Astrocyte (in vitro differentiated cells and primary cell): ENCODE results near the gene LAMTOR5. TPM values are rescaled to one million over a fixed set of nuclear protein-coding genes. Genes with fewer than 3 reads are reported as not detected.

Experiments used
- DNase-seq: peaks from one replicate; pipeline ENCODE4 v3.0.0-alpha.2; 2010; ENCODE audit warnings: low read depth
- FAIRE-seq: peaks from 2 replicates; lab custom pipeline; 2011; peaks lifted over from hg19 to GRCh38; lab: Jason Lieb, UNC
- H2AFZ ChIP-seq: 2 replicates; pipeline ENCODE4 v1.6.0; 2012; ENCODE audit warnings: low read depth, low read length, inconsistent platforms
- H3K27ac ChIP-seq: 2 replicates; pipeline ENCODE4 v1.5.1; 2011; ENCODE audit warnings: low read depth, low read length, inconsistent platforms
- H3K27me3 ChIP-seq: 2 replicates; pipeline ENCODE4 v1.6.0; 2011; ENCODE audit warnings: low read length, inconsistent platforms; ENCODE audit not compliant: insufficient read depth
- H3K36me3 ChIP-seq: 2 replicates; pipeline ENCODE4 v1.5.1; 2011; ENCODE audit warnings: low read length, inconsistent platforms; ENCODE audit not compliant: insufficient read depth
- H3K4me1 ChIP-seq: 2 replicates; pipeline ENCODE4 v1.5.1; 2011; ENCODE audit warnings: low read length, inconsistent platforms; ENCODE audit not compliant: insufficient read depth
- H3K4me2 ChIP-seq: 2 replicates; pipeline ENCODE4 v1.6.0; 2012; ENCODE audit warnings: low read length, inconsistent platforms
- H3K4me3 ChIP-seq: 2 replicates; pipeline ENCODE4 v1.5.1; 2011; ENCODE audit warnings: low read depth, mild to moderate bottlenecking, low read length, inconsistent platforms; ENCODE audit not compliant: insufficient read depth
- H3K79me2 ChIP-seq: 2 replicates; pipeline ENCODE4 v1.6.0; 2012; ENCODE audit warnings: mild to moderate bottlenecking, low read length, inconsistent platforms; ENCODE audit not compliant: insufficient read depth
- H3K9ac ChIP-seq: 2 replicates; pipeline ENCODE4 v1.6.0; 2012; ENCODE audit warnings: mild to moderate bottlenecking, low read length, inconsistent platforms
- H3K9me3 ChIP-seq: 2 replicates; pipeline ENCODE4 v1.5.1; 2012; ENCODE audit warnings: low read depth, mild to moderate bottlenecking, low read length, inconsistent platforms; ENCODE audit not compliant: insufficient read depth
- H4K20me1 ChIP-seq: 2 replicates; pipeline ENCODE4 v1.6.0; 2012; ENCODE audit warnings: low read length, inconsistent platforms; ENCODE audit not compliant: insufficient read depth
- H3K27ac Mint-ChIP-seq: one replicate; pipeline ENCODE4 v1.8.0; 2021; ENCODE audit warnings: mild to moderate bottlenecking, mixed read lengths; ENCODE audit not compliant: unreplicated experiment
- H3K27me3 Mint-ChIP-seq: one replicate; pipeline ENCODE4 v1.8.0; 2021; ENCODE audit warnings: low read depth, mixed read lengths; ENCODE audit not compliant: unreplicated experiment
- H3K36me3 Mint-ChIP-seq: one replicate; pipeline ENCODE4 v1.8.0; 2021; ENCODE audit warnings: low read depth, mixed read lengths; ENCODE audit not compliant: unreplicated experiment
- H3K4me1 Mint-ChIP-seq: one replicate; pipeline ENCODE4 v1.8.0; 2021; ENCODE audit warnings: low read depth, mixed read lengths; ENCODE audit not compliant: unreplicated experiment
- H3K4me3 Mint-ChIP-seq: one replicate; pipeline ENCODE4 v1.8.0; 2021; ENCODE audit warnings: mild to moderate bottlenecking, moderate library complexity, mixed read lengths; ENCODE audit not compliant: unreplicated experiment
- H3K9me3 Mint-ChIP-seq: one replicate; pipeline ENCODE4 v1.8.0; 2021; ENCODE audit warnings: mild to moderate bottlenecking, mixed read lengths; ENCODE audit not compliant: unreplicated experiment
- EZH2 ChIP-seq: IDR thresholded peaks from 2 replicates; pipeline ENCODE4 v1.6.1; 2012; ENCODE audit warnings: mild to moderate bottlenecking, low read length, inconsistent platforms; ENCODE audit not compliant: insufficient read depth
- total RNA-seq: library from RNA; stranded (reverse); gene quantifications from 2 replicates; pipeline ENCODE4 v1.2.1, GENCODE V29; 2021
- TF ChIP-seq, protein P1 (sequence below): IDR thresholded peaks from 2 replicates; pipeline ENCODE4 v1.5.1; 2011; ENCODE audit warnings: low read depth, mild to moderate bottlenecking, inconsistent platforms, low read length, moderate library complexity; ENCODE audit not compliant: insufficient read depth

The LAMTOR5 gene
- total RNA-seq, 1 donor from 2014 or later: 126 TPM

DNA sequence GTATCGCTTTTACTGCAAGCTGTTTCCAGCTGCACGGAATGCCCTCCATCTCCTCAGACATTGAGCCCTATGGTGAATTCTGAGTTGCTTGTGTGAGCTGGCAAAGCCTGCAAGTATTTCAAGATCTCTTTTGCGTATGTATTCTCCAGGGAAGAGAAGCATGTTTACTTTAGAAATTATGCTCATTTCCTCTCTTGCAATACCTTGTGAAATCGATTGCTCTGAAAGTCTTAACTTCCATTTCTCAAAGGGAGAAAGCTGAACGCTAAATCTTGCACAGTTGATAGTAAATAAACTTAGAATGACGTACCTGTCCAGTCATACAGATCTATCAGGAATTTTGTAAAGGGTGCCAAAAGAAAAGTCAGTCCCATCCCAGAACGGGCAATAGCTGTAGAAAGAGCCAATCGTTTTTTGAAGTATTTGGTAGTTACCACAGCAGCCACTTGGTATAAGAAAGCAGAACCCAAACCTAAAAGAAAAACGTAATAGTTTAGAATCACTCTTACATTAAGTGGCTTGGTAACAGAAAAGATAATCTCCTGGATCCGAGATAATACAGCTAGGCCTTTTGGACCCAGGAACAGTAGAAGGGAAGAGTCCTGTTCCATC, 26.7 kb downstream of the LAMTOR5 start:
- Histone ChIP-seq H3K4me2 (no peak overlapping the region), H3K4me1 (no peaks in the 10 kb centered on the region), H2AFZ (no peak overlapping the region), H3K79me2 (no peaks in the 10 kb centered on the region), H3K27ac (no peak overlapping the region), H4K20me1 (no peaks in the 10 kb centered on the region), H3K9me3 (no peaks in the 10 kb centered on the region), H3K27me3 (no peaks in the 10 kb centered on the region), H3K9ac (no peak overlapping the region), H3K36me3 (peaks cover 20% of the 10 kb centered on the region), H3K4me3 (no peak overlapping the region)
- no peaks in the 10 kb centered on the region for H3K27me3 Mint-ChIP-seq
- no peak overlapping the region for H3K27ac Mint-ChIP-seq
- peaks cover 5% of the 10 kb centered on the region for H3K4me1 Mint-ChIP-seq
- H3K4me3 Mint-ChIP-seq: no peak overlapping the region
- peaks cover 9% of the 10 kb centered on the region for H3K36me3 Mint-ChIP-seq
- no peak for TF ChIP-seq EZH2
- TF ChIP-seq, protein P1, sequence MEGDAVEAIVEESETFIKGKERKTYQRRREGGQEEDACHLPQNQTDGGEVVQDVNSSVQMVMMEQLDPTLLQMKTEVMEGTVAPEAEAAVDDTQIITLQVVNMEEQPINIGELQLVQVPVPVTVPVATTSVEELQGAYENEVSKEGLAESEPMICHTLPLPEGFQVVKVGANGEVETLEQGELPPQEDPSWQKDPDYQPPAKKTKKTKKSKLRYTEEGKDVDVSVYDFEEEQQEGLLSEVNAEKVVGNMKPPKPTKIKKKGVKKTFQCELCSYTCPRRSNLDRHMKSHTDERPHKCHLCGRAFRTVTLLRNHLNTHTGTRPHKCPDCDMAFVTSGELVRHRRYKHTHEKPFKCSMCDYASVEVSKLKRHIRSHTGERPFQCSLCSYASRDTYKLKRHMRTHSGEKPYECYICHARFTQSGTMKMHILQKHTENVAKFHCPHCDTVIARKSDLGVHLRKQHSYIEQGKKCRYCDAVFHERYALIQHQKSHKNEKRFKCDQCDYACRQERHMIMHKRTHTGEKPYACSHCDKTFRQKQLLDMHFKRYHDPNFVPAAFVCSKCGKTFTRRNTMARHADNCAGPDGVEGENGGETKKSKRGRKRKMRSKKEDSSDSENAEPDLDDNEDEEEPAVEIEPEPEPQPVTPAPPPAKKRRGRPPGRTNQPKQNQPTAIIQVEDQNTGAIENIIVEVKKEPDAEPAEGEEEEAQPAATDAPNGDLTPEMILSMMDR: no peak
- FAIRE-seq (no peak), DNase-seq (no peak)
- no peaks in the 10 kb centered on the region for H3K9me3 Mint-ChIP-seq

GRCh38 chr1:110375490-110375889, 32.0 kb downstream of the LAMTOR5 start:
- Histone ChIP-seq H3K4me1 (no peaks in the 10 kb centered on the region), H3K79me2 (peaks cover 6% of the 10 kb centered on the region), H3K36me3 (peaks cover 28% of the 10 kb centered on the region), H3K4me3 (no peak overlapping the region), H3K9ac (no peak overlapping the region), H3K27ac (no peak overlapping the region), H3K9me3 (no peaks in the 10 kb centered on the region), H4K20me1 (no peaks in the 10 kb centered on the region), H2AFZ (no peak overlapping the region), H3K4me2 (no peak overlapping the region), H3K27me3 (no peaks in the 10 kb centered on the region)
- peaks cover 6% of the 10 kb centered on the region for H3K36me3 Mint-ChIP-seq
- H3K4me1 Mint-ChIP-seq: peaks cover 4% of the 10 kb centered on the region
- no peaks in the 10 kb centered on the region for H3K27me3 Mint-ChIP-seq
- no peak for TF ChIP-seq EZH2
- TF ChIP-seq, protein P1: no peak
- no peak overlapping the region for H3K4me3 Mint-ChIP-seq
- no peak overlapping the region for H3K27ac Mint-ChIP-seq
- no peaks in the 10 kb centered on the region for H3K9me3 Mint-ChIP-seq
- DNase-seq: no peak
- no peak for FAIRE-seq

GRCh38 chr1:110370827-110371226, 36.7 kb downstream of the LAMTOR5 start:
- Mint-ChIP-seq H3K4me1 (peaks cover 4% of the 10 kb centered on the region), H3K27ac (peak overlapping the region; percentile 54), H3K9me3 (no peaks in the 10 kb centered on the region), H3K27me3 (no peaks in the 10 kb centered on the region), H3K36me3 (no peaks in the 10 kb centered on the region), H3K4me3 (no peak overlapping the region)
- Histone ChIP-seq H3K4me1 (no peaks in the 10 kb centered on the region), H3K4me3 (no peak overlapping the region), H3K79me2 (peaks cover 19% of the 10 kb centered on the region), H3K27me3 (no peaks in the 10 kb centered on the region), H2AFZ (no peak overlapping the region), H3K36me3 (peaks cover 10% of the 10 kb centered on the region), H3K4me2 (no peak overlapping the region), H3K27ac (peak overlapping the region; percentile 28), H3K9ac (no peak overlapping the region), H4K20me1 (peaks cover 6% of the 10 kb centered on the region), H3K9me3 (no peaks in the 10 kb centered on the region)
- peak; percentile 66 for DNase-seq
- no peak for FAIRE-seq
- TF ChIP-seq, protein P1: no peak
- no peak for TF ChIP-seq EZH2
